Activated T-cell treated with anti-CD3 and anti-CD28 coated beads, Interleukin-2, amount 50 U/mL, for 1 hour (primary cell): ENCODE results near the gene BPI.
"Not testable (repeated sequence)": the region's sequence is repeated elsewhere in the genome, so short reads cannot be mapped to it uniquely, and the experiment has no call there.

ENCODE experiments used
- DNase-seq: peaks from one replicate; pipeline ENCODE4 v3.0.0-alpha.2; 2020

The BPI gene

GRCh38 chr20:38303908-38304379 lies at the start of gene BPI:
Gene BPI, plus strand, starts transcription at chr20:38304156. Its CDS starts 68 bp downstream, at chr20:38304224.
- no peak for DNase-seq

- DNase-seq = not testable (repeated sequence)
Measured at GRCh38 chr20:38254621-38255020, 49.3 kb upstream of the BPI start.

- DNase-seq = no peak
Measured at GRCh38 chr20:38255393-38255792, 48.6 kb upstream of the BPI start.

GRCh38 chr20:38256021-38256420 lies 47.9 kb upstream of the BPI start:
- DNase-seq = no peak

- DNase-seq = no peak
Measured at GRCh38 chr20:38256966-38257365, 47.0 kb upstream of the BPI start.

GRCh38 chr20:38258545-38259215 lies 45.3 kb upstream of the BPI start:
- DNase-seq = no peak

GRCh38 chr20:38260025-38260377 lies 44.0 kb upstream of the BPI start:
- DNase-seq = no peak

GRCh38 chr20:38260378-38261053 lies 43.4 kb upstream of the BPI start, which contains the start of gene KIAA1755:
Gene KIAA1755, minus strand, starts transcription at chr20:38260735. Its CDS starts 235 bp downstream, at chr20:38260500.
- DNase-seq = no peak

GRCh38 chr20:38261054-38261390 lies 42.9 kb upstream of the BPI start:
- no peak for DNase-seq

GRCh38 chr20:38262931-38263330 lies 41.0 kb upstream of the BPI start:
- no peak for DNase-seq

- DNase-seq = no peak
Measured at GRCh38 chr20:38266426-38266825, 37.5 kb upstream of the BPI start.

GRCh38 chr20:38267296-38267695 lies 36.7 kb upstream of the BPI start:
- no peak for DNase-seq

GRCh38 chr20:38267901-38268514 lies 35.9 kb upstream of the BPI start:
- DNase-seq = no peak

GRCh38 chr20:38269040-38269439 lies 34.9 kb upstream of the BPI start:
- no peak for DNase-seq

GRCh38 chr20:38269715-38270114 lies 34.2 kb upstream of the BPI start:
- DNase-seq = no peak

- no peak for DNase-seq
Measured at GRCh38 chr20:38270869-38271605, 32.9 kb upstream of the BPI start.

- DNase-seq = no peak
Measured at GRCh38 chr20:38271608-38272120, 32.3 kb upstream of the BPI start.

- no peak for DNase-seq
Measured at GRCh38 chr20:38272398-38272797, 31.6 kb upstream of the BPI start.

- no peak for DNase-seq
Measured at GRCh38 chr20:38272961-38273360, 31.0 kb upstream of the BPI start.

GRCh38 chr20:38275815-38276550 lies 28.0 kb upstream of the BPI start:
- DNase-seq = no peak

GRCh38 chr20:38277285-38277684 lies 26.7 kb upstream of the BPI start:
- DNase-seq = no peak

GRCh38 chr20:38277691-38278090 lies 26.3 kb upstream of the BPI start:
- no peak for DNase-seq

- no peak for DNase-seq
Measured at GRCh38 chr20:38278131-38278530, 25.8 kb upstream of the BPI start.
